Measurements from ENCODE around the gene PARD3.
A peak's percentile ranks its signal among the peaks of the same experiment; 100 is the strongest.
"Not testable (repeated sequence)": the region's sequence is repeated elsewhere in the genome, so short reads cannot be mapped to it uniquely, and the experiment has no call there.

PARD3 gene

DNA sequence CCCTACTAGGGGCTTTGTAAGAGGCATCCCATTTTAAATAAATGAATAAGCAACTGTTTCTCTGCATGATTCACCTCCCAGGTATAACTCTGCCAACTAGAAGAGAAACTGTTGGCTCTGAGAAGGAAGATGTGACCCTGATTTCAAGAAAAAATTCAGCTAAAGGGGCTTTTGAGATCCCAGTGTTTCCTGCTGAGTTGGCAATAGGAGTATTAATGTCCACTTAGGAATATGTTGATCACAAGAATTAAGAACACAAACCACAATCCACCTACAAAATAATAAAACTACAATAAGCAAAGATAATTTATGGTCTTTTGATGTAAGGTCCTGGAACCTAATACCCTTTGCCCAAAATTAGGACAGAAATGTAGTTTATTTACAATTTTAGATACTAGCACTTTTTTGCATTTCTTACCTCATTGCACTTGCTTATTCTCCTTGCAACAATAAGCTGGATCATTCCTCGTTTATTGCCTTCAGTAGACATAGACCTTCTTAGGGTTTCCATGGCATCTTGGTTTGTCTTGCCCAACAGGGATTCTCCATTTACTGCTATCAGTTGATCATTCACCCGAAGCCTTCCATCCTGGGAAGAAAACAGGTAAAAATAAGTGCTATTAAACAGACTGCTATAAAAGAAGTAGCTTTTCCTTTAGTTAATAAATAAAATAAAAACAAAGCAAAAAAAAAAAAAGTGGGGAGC, 456.2 kb downstream of the PARD3 start:
- DNase-seq, result no peak

DNA sequence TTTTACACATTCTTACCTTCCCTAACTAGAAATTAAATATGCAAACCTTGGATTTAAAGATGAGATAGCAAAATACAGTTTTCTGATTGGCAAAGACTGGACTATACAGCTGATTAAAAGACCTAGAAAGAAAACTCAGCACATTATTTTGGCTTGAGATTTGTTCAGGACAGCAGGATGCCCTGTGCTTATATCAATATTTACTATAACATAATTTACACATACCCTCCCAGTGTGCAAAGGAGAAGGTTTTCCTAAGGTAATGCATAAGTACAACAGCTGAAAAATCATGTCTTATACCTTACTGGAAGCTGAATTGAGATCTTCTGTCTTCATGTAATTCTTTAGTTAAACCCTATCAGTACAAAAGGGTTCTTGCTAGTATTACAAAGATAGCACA, 458.6 kb downstream of the PARD3 start:
- peak; percentile 6 for DNase-seq

DNA sequence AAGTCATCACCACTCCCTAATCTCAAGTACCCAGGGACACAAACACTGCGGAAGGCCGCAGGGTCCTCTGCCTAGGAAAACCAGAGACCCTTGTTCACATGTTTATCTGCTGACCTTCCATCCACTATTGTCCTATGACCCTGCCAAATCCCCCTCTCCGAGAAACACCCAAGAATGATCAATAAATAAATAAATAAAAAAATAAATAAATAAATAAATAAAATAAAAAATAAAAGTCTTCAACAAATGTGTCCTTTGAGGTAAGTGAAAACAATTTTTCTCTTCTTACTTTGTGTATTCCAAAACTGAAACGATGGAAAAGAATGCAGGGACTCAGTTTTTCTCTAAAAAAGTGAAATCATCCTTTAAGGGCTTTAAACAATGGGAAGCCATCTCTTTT, 461.6 kb downstream of the PARD3 start:
- not testable (repeated sequence) for DNase-seq

DNA sequence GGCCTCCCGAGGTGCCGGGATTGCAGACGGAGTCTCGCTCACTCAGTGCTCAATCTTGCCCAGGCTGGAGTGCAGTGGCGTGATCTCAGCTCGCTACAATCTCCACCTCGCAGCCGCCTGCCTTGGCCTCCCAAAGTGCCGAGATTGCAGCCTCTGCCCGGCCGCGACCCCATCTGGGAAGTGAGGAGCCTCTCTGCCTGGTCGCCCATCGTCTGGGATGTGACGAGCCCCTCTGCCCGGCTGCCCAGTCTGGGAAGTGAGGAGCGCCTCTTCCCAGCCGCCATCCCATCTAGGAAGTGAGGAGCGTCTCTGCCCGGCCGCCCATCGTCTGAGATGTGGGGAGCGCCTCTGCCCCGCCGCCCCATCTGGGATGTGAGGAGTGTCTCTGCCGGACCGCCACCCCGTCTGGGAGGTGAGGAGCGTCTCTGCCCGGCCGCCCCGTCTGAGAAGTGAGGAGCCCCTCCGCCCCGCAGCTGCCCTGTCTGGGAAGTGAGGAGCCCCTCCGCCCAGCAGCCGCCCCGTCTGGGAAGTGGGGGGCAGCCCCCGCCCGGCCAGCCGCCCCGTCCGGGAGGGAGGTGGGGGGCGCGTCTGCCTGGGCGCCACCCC, 462.4 kb downstream of the PARD3 start:
- DNase-seq, result not testable (repeated sequence)

DNA sequence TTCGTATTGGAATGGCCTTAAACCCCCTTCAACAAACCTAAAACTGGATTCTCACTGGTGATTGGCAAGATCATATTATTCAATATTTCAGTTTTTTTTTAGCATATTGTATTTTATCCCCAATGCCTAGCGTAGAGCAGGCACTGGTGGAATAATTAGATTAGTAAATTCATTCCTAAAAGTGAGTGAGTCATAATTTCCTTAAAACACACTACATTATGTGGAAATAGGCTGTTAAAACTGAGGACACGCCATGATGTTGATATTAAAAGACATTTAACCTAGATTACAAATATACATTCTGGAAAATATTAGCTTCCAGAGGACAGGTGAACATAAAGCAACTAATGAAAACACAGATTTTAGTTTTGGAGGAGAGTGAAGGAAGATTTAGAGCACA, 463.9 kb downstream of the PARD3 start:
- DNase-seq, result no peak

DNA sequence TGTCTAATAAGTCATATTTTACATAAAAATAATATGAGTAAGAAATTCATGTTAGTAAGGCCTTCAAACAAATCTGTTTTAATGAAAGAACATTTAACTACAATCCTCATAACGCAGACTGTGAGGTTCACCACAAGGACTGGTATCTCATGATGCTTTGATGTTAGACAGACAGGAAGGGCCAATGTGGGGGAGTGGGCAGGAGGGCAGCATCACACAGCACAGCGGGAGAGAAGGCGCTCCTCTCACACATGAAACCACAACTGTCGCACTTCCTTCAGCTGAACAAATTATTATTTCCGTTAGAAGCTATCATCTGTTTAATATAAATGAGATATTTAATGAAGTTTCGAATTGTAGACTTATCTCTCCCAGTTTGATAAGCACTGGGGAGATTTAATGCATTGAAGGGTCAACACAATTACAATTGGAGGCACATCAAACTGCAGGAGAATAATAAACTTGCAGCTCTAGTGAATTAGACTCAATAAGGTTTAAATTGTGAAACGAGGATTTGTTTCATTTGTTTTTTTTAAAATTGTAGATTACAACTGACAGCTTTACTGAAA, 466.1 kb downstream of the PARD3 start:
- DNase-seq, result no peak

DNA sequence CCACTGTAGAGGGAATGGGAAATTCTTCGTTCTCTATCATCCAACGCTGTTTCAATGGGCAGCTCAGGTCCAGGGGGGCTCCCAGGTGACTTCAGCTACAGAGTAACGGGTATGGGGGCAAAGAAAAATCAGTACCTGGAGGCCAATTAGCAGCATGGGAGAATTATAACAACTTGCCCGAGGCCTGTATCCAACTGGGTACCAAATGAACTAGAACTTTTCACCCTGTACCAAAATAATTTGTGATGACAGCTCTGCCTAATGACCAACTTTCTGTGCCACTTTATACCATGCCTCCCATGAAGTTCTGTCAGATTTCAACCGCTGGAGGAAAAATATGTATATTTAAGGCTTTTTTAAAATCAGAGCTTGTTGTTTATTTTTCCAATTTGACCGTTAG, 467.1 kb downstream of the PARD3 start:
- no peak for DNase-seq

DNA sequence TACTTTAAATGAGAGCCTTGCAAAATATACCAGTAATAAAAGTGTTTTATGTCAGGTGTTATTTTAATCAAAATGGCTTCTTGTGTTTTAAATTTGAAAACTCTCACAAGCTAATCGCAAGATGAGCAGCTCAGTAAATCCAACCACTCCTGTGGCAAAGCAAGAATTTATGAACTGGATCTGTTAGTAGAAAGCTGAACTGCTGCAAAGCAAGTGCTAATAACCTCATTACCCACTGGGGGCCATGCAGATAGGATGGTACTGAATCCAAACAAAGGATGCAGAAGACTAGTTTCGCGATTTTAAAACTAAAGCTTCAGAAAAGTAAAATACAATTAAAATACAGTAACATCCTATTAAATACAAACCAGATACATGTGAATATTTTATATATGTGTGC, 468.0 kb downstream of the PARD3 start:
- peak; percentile 19 for DNase-seq

DNA sequence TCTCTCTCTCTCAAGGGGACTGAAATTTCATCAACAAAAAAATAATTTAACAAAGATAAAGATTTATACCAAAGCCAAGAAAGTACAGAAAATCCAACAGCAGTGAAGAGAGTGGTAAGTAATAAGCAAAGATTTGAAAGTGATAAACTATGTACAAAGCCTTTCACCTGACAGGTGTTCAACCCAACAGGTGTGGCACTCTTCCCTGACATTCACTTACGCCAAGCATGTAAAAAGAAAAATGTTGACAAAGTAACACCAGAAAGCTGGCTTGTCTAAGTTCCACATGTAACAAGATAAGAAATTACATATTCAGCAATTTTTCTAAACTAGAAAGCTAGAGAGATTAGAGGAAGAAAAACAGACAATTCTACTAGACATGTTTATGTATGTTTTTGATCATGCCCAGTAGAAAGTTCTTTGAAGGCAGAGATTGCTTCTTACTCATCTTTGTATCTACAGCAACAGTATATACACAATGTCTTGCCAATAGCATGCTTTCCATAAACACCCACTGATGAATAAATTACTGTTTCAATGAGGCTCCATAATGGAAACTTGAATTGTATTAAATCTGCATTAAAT, 468.5 kb downstream of the PARD3 start:
- DNase-seq, result peak; percentile 12

DNA sequence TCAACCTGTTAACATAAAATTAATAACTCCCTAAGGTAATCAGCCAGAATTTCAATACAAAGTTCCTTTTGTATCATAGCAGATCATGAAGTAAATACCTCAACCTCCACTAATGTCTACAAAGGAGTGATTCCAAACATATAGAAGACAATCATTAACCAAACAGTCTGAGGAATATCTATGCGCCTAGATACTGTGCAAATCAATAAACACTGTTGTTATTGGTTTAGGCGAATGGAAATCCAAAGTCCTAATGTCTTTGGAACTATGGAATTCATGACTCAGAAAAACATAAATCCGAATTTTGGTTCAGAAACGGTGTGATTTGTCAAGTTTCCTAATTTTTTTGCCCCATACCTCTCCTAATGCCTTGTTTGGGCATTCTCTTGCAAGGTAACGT, 469.7 kb downstream of the PARD3 start:
- DNase-seq, result no peak

DNA sequence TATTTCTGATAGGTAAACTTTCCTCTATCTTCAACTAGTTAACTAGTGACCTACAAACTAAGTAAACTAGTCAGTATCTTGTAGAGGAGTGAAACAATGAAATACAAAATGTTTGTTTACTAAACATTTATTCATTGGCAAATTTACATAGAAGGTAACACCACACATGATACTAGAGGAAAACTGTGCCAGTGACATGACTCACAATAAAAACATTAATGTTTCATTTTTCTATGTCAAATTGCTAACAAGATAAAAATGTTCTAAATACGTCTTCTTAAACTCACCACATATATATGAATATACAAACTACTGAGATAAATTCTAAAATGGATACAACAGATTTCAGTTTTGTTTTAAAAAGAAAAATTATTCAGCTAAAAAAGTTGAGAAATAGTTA, 471.3 kb downstream of the PARD3 start:
- no peak for DNase-seq

DNA sequence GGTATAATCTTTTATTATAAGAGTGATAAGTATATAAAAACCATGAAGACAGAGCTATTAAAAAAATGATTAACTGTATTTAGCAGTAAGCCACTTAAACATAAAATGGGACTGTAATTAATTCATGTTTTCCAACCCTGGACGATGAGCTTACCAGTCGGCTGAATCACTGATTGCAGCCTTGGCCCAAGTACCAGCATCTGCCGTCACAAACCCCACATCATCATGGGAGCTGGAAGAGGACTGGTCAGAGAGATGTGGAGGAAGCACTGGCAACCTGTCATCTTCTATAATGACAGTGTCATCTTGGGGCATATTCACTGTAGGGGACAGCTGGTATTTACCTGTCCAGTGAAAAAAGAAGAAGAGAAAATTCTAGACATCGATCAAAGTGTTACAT, 473.6 kb downstream of the PARD3 start:
- DNase-seq, result peak; percentile 37

DNA sequence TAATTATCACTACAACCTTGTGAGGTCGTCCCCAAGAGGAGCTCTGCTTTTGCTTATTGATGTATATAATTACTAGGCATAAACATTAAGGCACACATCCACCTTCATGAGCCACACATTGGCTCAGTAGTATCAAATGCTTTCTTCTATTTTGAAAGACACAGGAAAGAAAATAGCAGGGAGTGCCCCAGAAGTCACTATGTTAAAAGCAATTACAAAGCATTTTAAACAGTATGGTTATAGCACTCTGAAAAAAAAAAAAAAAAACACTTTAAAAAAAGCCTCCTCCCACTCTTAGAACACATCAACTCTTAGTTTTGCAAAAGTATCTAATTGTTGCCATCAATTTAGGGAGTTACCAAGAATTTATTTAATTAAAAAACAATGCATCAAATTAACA, 474.2 kb downstream of the PARD3 start:
- no peak for DNase-seq

DNA sequence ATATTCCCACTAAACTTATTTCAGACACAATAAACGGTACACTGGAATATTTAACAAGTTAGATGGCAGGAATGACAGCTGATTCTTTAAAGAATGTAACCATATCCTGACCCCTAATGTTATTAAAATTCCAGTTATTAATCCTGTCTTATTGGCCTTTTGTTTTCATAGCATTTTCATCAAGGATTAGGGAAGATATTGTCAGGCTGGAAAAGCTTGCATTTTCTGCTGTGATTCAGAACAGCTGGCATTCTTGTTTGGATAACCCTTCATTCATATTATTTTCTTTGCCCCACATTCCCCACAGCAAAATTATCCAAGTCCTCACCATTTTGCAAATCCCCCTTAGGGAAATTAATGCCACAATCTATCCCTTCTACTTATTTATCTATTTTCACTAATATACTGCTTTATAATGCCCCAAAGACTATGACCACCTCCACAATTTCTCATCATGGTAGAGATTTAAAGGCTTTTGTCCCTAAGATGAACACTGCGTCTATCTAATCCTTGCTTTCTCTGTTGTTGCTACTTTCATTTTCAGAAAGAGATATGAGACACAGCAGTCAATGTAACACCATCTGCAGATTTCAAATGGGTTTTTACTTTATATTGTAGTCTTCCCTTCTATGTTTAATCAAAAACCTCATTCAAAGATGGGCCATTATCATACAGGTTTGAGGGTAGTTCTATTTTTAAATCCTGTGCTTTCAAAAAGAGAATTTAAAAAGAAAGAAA, 475.1 kb downstream of the PARD3 start:
- no peak for DNase-seq

DNA sequence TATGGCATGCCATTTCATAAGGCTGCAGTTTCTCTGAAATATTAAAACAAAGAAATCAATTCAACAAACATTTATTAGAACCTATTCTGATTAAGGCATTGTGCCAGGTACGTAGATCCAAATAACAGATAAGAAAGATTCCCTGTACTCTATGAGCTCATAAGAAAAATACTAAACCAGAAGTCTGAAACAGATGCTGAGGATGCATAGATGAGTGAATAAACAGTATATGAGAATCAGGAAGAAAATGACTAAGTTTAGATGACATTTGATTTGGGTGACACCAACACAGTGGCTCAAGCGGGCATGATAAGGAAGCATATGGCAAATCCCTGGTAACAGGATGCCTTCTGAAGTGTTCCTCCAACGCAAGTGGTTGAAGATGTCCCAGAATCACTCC, 477.2 kb downstream of the PARD3 start:
- DNase-seq, result no peak

DNA sequence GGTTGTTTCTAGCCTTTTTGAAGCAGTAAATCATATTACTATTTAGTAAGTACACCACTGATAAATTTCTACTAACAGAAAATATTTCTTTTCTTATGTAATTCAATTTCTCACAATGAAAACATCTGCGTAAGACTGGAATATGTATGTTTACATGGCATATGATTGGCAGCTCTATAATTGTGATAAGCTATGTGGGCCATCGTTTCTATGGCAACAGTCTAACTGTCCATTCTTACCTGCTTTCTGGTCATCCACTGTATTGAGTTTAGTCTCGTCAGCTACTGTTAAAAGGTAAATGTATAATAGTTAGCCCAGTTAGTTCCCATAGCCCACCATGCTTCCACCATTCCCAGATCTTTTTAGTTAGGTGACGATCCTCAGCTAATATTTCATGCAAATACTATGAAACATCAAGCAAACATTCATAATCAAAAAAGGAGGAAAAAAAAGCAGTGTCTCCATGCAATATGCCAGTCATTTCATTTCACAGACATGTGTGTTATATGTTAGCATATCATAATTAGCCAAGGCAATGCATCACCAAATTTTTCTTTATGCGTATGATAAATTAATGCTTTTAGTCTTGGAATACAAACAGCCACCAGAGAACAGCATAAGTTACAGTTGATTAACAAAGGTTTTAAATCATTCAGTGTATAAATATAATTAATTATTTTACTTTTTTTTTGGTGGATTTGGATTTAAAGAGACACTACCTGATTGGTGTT, 479.0 kb downstream of the PARD3 start:
- DNase-seq, result no peak

DNA sequence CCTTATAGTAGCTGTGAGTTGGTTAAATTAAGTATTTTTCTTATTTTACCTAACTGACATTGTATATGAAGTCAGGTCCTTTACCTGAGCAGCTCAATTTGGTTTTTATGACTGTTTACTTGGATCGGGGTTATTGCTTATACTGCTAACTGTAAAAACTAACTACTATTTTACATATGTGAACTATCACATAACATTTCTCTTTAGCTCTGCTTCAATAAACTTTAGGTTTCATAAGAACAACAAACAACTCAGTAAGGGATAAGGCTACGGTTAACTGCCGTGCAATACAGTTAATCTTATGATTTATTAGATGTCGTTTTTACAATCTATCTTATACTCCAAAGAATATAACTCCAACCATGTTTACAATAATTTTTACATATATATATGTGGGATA, 480.2 kb downstream of the PARD3 start:
- DNase-seq, result no peak

DNA sequence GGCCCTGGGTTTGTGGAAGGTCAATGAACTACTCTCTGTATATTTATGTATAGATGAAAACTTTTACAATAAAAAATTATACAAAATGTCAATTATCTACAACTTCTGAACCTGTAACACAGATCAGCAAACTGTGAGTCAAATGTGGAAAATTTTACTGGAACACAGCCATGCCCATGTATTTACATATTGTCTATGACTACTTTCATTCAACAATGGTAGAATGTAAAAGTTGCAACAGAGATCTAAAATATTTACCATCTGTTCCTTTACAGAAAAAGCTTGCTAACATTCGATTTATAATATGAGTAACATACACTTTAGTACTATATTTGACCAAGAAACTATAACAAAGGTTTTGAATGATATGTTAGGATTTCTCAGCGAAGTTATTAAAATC, 481.6 kb downstream of the PARD3 start:
- no peak for DNase-seq

DNA sequence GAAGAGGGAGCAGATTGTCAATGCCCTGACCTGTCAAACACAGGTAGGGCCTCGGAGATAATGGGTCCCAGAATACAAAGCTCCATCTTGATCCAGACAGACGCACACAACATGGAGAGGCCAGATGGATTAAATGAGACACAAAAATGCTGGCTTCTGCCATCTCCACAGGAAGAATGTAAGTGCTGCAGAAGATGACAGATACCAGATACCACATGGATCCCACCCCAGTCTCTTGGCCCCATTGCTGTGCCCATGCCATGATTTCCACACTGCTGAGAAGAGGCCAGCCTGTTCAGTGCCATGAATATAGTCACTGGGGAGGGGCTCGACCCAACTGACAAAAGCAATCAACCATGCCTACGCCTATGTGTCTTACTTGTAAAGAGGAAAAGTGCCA, 487.9 kb downstream of the PARD3 start:
- peak; percentile 65 for DNase-seq

DNA sequence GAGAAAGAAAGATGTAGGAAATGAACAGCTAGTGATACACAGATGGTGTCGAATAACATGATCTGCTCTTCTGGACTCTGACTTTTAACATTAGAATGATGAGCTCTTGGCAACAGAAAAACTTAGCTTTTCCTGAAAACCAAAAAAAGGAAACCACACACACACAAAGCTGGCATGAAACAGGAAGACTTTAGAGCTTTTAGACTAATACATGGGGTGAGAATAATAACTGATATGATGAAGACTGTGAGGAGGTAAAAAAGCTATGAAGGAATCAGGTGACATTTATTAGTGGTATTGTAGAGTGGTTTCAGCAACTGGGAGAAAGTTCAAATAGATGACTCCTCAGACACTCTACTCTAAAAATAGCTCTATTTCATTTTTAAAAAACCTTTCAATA, 491.9 kb downstream of the PARD3 start:
- no peak for DNase-seq

DNA sequence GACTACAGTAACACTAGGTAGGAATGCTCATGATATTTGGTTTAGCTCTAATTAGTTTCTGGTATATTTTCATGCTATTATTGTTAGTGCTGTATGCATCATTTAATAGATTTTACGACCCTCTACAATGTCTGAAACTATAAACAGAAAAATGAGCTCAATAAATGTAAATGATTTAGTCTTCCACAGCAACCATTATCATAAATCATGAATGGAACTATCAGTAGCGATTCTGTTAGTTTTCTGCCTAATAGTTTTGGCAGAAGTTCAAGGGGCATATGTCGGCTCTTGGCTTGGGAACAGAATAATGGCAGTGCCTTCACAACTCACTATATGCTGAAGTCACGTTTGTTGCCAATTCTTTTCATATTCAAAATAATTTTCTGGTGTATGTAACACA, 494.8 kb downstream of the PARD3 start:
- peak; percentile 26 for DNase-seq

DNA sequence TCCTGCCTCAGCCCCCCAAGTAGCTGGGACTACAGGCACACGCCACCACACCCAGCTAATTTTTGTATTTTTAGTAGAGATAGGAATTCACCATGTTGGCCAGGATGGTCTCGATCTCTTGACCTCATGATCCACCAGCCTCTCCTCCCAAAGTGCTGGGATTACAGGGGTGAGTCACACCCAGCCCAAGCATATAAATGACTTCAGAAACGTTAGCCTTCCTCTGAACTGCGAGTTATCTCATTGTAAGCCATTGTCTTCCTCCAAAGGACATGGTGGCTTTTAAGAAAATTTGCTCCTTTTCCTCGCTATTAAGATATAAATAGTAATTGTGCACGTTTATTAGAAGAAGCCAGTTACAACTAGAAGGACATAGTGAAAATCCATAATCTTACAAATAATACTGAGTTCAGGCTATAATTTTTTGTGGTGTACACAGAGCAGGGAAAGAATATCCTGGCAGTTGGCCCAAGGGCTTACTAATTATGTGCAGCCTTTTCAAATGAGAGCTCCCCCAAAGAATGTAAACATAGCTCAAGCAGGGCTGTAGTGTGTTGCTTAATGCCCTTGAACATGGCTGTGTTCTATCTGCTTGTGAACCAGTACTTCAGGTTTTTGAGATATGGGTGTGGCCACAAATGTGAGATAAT, 495.8 kb downstream of the PARD3 start:
- DNase-seq, result peak; percentile 95
